NCI-H2227 (cell line): ENCODE measurements around the gene MTHFD2.
"Not testable (repeated sequence)": the region's sequence is repeated elsewhere in the genome, so short reads cannot be mapped to it uniquely, and the experiment has no call there.

Experiments
- DNase-seq: peaks from one replicate; lab custom pipeline; 2025; ENCODE audit not compliant: unreplicated experiment; lab: John Stamatoyannopoulos, UW

MTHFD2 gene

GRCh38 chr2:74198461-74199274 lies at the start of gene MTHFD2:
TSS of gene MTHFD2 (plus strand) at chr2:74198615. CDS start at chr2:74198642, 27 bp downstream.
- DNase-seq = peak; percentile 98

- no peak for DNase-seq
Measured at GRCh38 chr2:74149247-74149525, 49.2 kb upstream of the MTHFD2 start.

GRCh38 chr2:74149570-74150319 lies 48.7 kb upstream of the MTHFD2 start:
- DNase-seq = no peak

- DNase-seq = no peak
Measured at GRCh38 chr2:74152954-74153353, 45.5 kb upstream of the MTHFD2 start.

GRCh38 chr2:74155830-74156229 lies 42.6 kb upstream of the MTHFD2 start:
- DNase-seq = no peak

GRCh38 chr2:74162951-74163350 lies 35.5 kb upstream of the MTHFD2 start:
- no peak for DNase-seq

- no peak for DNase-seq
Measured at GRCh38 chr2:74164761-74165160, 33.7 kb upstream of the MTHFD2 start.

GRCh38 chr2:74168739-74169138 lies 29.7 kb upstream of the MTHFD2 start:
- DNase-seq = no peak

GRCh38 chr2:74174909-74175308 lies 23.5 kb upstream of the MTHFD2 start:
- DNase-seq = no peak

GRCh38 chr2:74177696-74178095 lies 20.7 kb upstream of the MTHFD2 start:
- DNase-seq = no peak

GRCh38 chr2:74178211-74179062 lies 20.0 kb upstream of the MTHFD2 start, which contains the start of gene MOB1A:
TSS of gene MOB1A (minus strand) at chr2:74178879. CDS start at chr2:74178674, 205 bp downstream.
- DNase-seq = peak; percentile 99

- no peak for DNase-seq
Measured at GRCh38 chr2:74179063-74179865, 19.2 kb upstream of the MTHFD2 start.

- DNase-seq = peak; percentile 55
Measured at GRCh38 chr2:74181739-74182138, 16.7 kb upstream of the MTHFD2 start.

- DNase-seq = no peak
Measured at GRCh38 chr2:74183878-74184277, 14.5 kb upstream of the MTHFD2 start.

GRCh38 chr2:74186038-74186437 lies 12.4 kb upstream of the MTHFD2 start:
- no peak for DNase-seq

- not testable (repeated sequence) for DNase-seq
Measured at GRCh38 chr2:74186706-74187105, 11.7 kb upstream of the MTHFD2 start.

GRCh38 chr2:74188018-74188601 lies 10.3 kb upstream of the MTHFD2 start:
- DNase-seq = no peak

GRCh38 chr2:74188696-74189095 lies 9.7 kb upstream of the MTHFD2 start:
- DNase-seq = no peak

- no peak for DNase-seq
Measured at GRCh38 chr2:74191596-74192380, 6.6 kb upstream of the MTHFD2 start.
